HL-60/S4 treated with retinoic acid at 250 ng/mL for 4 days and 3 days (cell line): ENCODE measurements around the gene UBR4.

ENCODE experiments used
- in situ Hi-C: fragments of 300-500 bp; cut with MboI; formaldehyde crosslinking; loops from 2 replicates; pipeline ENCODE4 v1.7.0; 2022; ENCODE audit warnings: low sequenced_read_pairs

The UBR4 gene

DNA sequence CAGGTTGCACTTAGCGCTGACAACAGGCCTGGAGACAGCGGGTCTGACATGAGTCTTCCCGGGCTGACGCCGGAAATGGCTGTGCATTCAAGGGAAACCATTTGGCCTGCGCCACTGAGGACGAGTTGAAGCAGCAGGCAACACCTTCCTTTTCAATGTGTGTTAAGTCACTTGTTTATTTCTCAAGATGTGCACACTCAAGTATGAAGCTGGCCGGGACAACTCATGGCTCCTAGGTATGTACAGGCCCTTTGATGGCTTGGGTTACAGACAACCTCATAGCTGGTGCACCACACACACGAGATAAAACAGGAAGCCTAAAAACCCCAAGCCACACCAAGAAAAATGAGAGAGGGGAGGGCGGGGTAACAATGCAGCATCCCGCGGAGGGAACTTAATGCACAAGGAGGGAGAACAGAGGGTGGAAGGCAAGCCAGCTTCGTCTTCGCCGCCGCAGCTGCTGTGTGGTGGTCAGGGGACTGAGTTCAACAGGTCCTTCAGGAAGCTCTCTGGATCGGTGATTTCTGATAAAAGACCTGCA lies 135.6 kb downstream of the UBR4 start:
- in situ Hi-C loops, result no loop called here

DNA sequence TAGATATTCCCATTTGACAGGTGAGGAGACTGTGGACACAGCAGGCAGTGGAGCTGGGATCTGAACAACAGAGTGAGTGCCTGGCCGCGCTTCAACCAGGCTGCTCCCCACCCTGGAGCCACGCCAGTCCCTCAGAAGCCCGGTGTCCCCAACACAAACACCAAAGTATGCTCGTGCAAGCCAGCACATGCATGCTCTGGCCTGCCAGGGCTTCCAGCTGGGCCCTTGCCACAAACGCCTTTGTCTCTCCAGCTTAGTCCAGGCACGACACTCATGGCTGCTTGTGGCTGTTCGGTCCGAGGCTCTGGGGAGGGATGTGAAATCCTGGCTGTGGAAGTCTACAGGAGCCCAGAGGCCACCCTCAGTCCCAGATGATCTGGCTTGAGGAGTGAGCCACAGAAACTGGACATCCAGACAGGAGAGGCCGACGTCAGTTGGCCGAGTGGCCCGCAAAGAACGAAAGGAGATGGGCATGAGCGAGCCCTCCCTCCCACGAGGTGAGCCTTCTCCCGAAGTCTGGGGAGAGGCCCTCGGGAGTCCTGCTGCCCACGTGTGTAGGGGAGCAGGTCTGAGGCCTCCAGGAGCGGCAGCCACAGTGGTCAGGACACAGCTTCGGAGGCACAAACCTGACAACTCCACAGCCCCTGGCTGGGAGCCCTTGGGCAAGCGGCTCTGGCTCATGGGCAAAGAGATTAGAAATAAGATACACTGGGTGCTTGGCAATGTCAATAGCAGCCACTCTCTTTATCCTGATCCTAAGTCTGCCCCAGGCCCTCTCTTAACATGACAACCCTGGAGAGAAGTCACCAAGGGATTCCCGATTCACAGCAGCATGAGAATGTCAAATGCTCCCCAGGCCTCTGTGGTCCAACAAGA lies 136.5 kb downstream of the UBR4 start:
- in situ Hi-C loops, result no loop called here

DNA sequence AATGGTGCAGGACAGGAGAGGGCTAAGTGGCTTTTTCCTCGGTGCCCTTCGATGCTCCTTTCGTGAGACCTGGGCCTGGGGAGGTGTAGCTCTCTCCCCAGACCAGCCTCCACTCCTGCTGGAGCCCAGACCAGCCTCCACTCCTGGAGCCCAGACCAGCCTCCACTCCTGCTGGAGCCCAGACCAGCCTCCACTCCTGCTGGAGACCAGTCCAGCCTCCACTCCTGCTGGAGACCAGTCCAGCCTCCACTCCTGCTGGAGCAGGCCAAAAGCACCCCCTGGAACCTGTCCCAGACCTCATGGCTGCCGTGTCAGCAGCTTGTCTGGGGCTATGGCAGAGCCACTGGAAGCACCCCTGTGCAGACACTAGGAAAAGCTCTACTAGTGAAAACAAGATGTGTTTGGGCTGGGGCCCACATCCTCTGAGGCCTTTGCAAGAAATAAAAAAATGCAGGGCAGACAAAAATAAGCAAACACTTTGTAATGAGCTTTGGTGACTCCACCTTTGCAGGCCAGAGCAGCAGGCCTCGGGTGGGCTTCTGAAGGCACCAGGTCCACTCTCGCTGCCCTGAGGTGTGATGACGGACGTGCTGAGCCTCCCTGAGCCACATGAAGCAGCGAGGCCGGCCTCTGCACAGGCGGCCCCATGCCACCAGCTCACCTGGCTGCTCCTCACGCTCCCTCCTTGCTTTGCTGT lies 137.6 kb downstream of the UBR4 start:
- in situ Hi-C loops, result no loop called here

- in situ Hi-C loops, result no loop called here
Observed at GRCh38 chr1:19071674-19072281, 138.3 kb downstream of the UBR4 start.

DNA sequence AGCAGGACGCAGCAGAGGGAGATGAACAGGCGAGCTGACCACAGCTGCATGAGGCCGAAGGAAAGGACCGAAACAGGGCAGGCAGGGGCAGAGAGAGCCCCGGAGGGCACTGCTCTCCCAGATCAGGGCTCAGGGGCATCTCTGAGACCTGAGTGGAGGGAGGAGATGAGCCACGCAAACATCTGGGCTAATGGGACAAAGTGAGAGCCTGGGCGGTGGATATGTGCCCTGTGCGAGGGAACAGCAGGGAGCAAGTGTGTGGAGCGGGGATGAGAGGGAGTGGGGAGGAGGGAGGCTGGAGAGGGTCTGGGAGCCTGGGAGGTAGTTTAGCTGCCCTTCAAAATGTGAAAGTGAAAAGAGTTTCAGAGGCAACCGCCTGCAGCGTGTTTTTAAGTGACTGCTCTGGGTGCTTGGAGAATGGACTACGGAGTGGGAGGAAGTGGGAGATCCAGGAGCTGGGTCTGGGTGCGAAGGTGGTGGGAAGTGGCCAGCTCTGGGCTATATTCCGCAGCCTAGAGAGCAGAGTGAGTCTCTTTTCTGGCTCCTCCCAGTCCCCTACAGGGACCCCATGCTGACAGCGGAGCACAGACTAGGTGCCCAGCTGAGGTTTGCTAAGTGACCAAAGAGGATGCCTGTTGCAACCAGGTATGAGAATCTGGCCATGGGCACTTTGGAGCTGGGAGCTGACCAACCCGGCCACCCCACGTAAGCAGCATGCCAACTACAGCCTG lies 139.0 kb downstream of the UBR4 start:
- in situ Hi-C loops, result no loop called here

DNA sequence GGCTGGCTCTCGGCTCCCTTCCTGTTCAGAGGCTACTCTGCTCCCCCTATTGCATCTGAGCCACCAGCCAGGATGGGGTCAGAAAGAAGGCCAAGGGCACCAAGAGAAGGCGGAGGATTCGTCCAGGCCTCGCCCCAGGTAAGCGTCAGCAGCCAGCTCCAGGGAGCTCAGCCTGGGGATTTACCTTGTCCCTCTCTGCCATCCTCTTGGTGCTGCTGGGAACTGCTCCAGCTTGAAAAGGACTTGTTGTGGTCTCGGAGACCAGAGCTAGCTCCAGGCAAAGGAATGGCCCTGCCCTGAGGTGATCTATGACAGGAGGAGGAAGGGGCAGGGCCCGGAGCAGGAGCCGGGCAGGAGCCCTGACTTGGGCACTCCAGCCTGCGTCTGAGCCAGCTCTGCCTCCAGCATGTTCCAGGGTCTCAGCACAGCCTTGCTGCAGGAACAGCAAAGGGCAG lies 139.8 kb downstream of the UBR4 start:
- in situ Hi-C loops, result no loop called here

- in situ Hi-C loops, result no loop called here
Observed at GRCh38 chr1:19068639-19069276, 141.3 kb downstream of the UBR4 start.

DNA sequence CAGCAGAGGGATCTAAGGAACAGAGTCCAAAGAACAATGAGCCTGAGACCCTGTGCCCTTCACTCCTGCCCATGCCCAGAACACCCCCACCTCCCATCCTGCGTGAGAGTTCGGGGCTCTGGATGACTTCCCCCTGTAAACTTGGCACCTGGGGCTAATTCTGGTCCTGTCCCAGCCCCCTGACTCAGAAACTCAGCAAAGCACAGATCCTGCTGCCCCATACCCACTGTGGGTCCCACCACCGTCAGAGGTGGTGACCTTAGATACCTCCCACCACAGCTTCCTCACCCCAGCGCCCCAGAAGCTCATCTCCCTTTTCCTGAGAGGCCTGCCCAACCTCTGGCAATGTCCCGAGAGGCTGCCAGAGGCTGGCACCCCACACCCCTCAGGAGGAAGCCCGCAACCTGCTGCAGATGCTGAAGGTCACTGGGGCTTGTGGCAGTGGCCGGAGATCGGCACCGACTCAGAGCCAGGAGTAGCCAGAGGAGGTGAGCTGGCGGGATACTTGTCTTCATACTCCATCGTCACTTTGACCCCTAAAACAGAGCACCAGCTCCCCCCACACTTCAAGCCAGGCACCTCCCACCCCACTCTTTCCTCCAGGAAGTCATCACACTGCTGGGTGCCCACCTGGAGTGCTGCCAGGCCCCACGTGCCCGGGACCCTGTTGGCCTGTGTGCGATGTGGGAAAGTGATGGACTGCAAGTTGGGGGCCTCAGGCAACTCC lies 142.0 kb downstream of the UBR4 start:
- in situ Hi-C loops, result no loop called here

- in situ Hi-C loops, result no loop called here
Observed at GRCh38 chr1:19067182-19067911, 142.7 kb downstream of the UBR4 start.

- in situ Hi-C loops, result no loop called here
Observed at GRCh38 chr1:19066874-19067181, 143.2 kb downstream of the UBR4 start.

GRCh38 chr1:19066248-19066873 lies 143.7 kb downstream of the UBR4 start:
- in situ Hi-C loops, result no loop called here

DNA sequence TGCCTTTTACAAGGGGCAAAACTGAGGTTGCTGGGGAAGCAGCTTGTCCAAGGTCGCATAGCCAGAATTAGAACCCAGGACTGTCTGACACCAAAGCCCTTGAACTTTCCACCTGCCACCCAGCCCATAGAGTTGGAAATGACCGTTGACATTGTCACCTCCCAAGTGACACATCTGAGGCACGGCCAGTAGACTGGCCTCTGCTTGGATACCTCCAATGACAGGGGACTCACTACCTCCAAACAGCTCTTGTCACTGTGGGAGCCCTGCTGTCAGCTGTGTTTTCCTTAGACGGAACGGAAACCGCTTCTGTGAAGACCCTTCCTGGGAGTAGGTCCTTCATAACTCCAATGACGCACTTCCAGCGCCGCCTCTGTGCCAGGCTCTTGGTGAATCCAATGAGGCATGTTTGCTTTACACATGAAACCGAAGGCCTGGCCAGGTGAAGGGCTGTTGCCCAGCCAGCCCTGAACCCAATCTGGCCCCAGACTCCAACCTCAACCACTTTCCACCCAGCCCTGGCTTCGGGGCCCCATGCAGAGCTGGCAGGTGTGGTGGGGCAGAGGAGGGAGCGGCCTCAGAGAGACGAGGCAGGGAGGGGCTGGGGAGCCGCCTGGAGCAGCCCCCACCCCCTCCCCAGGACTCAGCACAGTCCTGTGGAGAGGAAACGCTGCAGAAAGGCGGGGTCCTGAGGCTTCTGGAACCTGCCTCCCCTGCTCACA lies 144.4 kb downstream of the UBR4 start:
- in situ Hi-C loops, result no loop called here

- in situ Hi-C loops, result no loop called here
Observed at GRCh38 chr1:19064906-19065450, 145.1 kb downstream of the UBR4 start.

GRCh38 chr1:19063122-19063521 lies 146.9 kb downstream of the UBR4 start:
- in situ Hi-C loops, result no loop called here

DNA sequence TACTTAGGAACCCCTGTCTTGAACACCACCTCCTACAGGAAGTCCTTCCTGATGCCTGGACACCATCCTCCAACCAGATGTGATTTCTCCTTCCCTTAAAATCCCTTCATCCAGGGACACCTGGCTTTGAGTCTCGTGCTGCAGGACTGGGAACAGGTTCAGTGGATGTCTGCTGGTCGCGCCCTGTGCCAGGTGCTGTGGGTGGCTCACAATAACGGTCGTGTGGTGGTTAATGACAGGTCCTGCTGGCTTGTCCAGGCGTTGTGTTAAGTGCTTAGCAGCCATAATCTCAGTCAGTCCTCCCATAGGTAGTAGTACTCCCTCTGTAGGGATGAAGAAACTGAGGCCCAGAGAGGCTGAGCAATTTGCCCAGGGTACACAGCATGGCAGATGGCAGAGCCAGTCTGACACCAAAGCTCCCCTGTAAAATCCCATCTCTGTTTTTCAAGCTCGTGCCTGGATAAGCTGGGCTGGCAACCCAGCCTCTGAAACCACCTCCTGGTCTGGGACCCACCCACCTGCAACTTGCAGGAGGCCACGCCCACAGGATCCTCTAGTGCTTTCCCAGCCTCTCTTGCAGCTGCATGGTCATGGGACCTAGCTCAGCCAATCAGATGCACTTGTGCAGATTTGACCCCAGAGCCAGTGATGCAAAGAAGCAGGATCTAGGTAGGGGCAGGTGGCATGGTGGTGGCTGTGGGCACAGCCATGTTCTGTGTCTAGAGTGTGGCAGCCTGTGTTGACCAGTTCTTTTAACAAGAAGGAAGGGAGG lies 147.6 kb downstream of the UBR4 start:
- in situ Hi-C loops, result no loop called here

DNA sequence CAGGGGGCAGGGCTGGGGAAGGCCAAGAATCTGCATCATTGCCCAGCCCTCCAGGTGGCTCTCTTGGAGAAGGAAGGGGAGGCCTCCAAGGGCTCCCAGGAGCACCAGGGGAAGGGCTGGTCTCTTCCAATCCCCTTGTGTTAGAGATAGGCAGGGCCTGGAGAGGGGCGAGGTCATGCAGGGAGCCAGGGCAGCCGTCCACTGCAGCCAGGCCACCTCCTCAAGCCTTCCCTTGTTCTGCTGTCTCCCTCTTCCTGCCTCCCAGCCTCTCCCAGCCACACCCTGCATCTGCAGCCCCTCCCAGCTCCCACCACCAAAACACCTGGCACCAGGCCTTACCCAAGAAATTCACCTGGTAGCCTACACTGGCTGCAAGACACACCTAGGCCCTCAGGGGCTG lies 148.3 kb downstream of the UBR4 start:
- in situ Hi-C loops, result no loop called here

DNA sequence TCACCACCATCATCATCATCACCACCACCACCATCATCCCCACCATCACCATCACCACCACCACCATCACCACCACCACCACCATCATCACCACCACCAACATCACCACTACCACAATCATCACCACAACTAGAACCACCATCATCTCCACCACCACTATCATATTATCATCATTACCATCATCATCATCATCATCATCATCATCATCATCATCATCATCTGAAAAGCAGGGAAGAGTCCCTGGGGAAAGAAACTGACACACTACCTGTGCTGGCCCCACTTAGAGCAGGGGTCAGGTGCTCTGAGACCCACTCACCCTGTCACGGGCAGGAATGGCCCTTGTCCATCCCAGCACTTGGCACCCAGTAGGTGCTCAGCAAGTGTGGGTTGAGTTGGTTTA lies 148.7 kb downstream of the UBR4 start:
- in situ Hi-C loops, result no loop called here
